HG03342 (cell line): Measurements from ENCODE around the gene LRRC26.
A peak's percentile ranks its signal among the peaks of the same experiment; 100 is the strongest.

Experiments used
- ATAC-seq: cut with Tn5 transposase; IDR thresholded peaks from one replicate; pipeline ENCODE4 v1.9.1; 2021; ENCODE audit warnings: mild to moderate bottlenecking, moderate library complexity; ENCODE audit not compliant: unreplicated experiment

The LRRC26 gene

DNA sequence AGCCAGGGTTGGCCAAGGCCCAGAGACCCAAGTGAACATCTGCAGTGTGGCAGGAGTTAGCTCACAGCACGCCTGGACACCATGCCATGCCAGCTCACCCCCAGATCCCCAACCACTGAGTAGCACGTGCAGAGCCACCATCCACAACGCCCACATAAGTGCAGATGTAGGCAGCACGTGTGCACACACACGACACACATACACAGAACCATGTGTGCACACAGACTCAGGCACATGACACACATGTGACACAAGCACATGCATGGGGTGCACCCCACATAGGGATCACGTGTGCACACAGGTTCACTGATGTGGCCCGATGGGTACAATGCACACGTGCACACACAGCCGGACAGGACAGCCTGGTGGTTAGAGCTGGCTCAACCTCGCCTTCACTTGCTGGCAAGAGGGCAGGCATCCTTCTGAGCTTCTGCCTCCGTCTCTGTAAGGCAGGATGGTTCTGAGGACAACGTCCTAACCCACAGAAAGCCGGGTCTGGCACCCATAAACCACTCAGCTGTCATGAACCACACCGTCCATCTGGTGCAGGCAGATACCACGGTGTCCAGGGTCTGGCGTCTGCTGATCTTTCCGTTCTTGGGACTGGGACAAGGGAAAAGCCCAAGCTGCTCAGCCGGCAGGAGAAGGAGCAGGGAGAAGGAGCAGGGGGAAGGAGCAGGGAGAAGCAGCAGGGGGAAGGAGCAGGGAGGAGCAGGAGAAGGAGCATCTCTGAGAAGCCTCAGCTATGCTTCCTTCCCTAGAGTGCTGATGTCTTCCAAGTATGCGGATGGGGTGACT is 12.0 kb downstream of the LRRC26 start:
- no peak for ATAC-seq

DNA sequence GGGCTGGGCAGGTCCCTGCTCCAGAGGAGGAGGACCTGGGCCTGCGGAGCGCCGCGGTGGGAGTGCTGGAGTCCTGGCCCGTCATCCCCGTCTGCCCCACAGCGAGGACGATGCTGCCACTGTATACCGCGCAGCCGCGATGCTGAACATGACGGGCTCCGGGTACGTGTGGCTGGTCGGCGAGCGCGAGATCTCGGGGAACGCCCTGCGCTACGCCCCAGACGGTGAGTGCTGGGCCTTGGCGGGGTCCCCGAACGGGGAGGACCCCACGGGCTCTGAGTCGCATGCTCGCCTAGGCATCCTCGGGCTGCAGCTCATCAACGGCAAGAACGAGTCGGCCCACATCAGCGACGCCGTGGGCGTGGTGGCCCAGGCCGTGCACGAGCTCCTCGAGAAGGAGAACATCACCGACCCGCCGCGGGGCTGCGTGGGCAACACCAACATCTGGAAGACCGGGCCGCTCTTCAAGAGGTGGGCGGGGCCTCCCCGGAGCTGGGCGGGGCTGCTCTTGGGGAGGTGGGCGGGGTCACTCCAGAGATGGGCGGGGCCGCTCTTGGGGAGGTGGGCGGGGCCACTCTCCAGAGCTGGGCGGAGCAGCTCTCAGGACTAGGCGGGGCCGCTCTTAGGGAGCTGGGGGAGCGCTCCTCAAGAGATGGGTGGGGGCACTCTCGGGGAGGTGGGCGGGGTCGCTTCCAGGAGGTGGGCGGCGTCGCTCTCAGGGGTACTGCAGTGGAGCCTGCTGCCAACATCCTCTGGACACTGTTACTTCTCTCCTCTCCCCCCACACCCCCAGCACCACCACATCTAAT is 13.1 kb downstream of the LRRC26 start:
- ATAC-seq: no peak

- no peak for ATAC-seq
Observed at GRCh38 chr9:137152844-137153405, 16.9 kb downstream of the LRRC26 start.

DNA sequence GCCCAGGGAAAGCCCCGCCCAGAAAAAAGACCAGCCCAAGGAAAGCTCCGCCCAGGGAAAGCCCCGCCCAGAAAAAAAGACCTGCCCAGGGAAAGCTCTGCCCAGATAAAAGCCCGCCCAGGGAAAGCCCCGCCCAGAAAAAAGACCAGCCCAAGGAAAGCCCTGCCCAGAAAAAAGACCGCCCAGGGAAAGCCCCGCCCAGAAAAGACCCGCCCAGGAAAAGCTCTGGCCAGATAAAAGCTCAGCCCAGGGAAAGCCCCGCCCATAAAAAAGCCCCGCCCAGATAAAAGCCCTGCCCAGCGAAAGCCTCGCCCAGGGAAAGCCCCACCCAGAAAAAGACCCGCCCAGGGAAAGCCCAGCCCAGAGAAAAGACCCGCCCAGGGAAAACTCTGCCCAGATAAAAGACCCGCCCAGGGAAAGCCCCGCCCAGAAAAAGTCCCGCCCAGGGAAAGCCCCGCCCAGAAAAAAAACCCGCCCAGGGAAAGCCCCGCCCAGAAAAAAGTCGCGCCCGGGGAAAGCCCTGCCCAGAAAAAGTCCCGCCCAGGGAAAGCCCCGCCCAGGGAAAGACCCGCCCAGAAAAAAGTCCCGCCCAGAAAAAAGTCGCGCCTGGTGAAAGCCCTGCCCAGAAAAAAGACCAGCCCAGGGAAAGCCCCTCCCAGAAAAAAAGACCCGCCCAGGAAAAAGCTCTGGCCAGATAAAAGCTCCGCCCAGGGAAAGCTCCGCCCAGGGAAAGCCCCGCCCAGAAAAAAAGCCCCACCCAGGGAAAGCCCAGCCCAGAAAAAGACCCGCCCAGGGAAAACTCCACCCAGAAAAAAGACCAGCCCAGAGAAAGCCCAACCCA is 19.0 kb downstream of the LRRC26 start:
- peak; percentile 42 for ATAC-seq

GRCh38 chr9:137149942-137150616 is 19.8 kb downstream of the LRRC26 start:
- peak; percentile 24 for ATAC-seq

DNA sequence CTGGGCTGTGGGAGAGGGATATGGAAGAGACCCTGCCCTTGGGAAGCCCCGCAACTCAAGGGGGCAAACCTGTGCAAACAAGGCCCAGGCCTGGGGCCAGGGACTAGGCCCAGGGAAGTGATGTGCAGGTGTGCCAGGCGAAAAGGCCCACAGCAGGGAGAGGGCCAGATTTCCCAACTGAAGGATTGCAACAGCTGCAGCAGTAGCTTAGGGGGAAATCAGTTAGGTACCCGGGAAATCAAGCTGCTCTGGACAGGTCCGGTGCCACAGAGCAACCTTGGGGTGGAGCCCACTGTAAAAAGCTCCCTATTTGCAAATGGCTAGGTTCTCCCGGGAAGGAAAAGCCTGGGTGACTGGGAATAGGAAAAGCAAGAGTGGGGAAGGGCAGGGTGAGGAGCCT is 20.5 kb downstream of the LRRC26 start:
- no peak for ATAC-seq

GRCh38 chr9:137148661-137149060 is 21.2 kb downstream of the LRRC26 start:
- ATAC-seq: no peak

GRCh38 chr9:137148242-137148641 is 21.6 kb downstream of the LRRC26 start:
- ATAC-seq: no peak

GRCh38 chr9:137147793-137148160 is 22.1 kb downstream of the LRRC26 start:
- ATAC-seq: no peak

DNA sequence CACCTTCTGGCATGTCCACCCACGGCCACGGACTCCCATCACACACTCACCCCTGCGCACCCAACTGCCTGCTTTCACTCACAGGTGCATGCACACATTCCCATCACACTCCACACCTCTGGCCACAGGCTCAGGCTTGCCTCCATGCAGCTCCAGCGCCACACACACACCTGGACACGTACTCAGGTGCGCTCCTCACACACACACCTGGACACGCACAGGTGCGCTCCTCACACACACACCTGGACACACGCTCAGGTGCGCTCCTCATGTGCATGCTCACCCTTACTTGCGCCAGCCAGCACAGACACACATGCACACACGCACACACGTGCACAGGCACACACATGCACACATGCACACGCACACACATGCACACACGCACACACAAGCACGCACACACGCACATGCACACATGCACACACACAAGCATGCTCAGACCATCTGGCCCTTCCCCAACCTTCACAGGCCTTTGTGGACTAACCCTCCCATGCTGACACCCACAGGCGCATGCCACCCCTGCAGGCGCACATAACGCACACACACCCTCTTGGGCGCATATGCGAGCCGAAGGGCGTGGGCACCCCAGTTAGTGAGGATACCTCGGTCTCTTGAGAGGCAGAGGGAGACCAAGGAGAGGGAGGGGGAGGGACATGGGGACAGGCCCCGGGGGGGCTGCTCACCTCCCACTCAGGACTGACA is 22.6 kb downstream of the LRRC26 start:
- no peak for ATAC-seq

DNA sequence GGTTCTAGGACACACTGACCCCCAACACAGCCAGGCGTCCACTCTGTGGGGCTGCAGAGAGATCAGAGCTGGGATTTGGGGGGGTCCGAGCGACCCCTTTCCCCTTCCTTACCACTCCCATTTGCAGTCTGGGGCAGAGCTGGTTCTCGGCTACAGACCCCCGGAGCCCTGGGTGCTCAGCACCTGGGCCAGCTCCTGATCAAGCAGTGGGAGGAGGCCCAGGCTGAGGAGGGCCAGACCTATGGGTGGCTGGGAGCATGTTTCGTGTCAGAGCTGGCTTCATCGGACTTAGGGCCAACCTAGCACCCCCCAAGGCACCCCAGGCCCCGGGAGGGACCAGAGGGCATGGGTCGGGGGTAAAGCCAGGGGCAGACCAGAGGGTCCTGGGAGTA is 23.3 kb downstream of the LRRC26 start:
- no peak for ATAC-seq

DNA sequence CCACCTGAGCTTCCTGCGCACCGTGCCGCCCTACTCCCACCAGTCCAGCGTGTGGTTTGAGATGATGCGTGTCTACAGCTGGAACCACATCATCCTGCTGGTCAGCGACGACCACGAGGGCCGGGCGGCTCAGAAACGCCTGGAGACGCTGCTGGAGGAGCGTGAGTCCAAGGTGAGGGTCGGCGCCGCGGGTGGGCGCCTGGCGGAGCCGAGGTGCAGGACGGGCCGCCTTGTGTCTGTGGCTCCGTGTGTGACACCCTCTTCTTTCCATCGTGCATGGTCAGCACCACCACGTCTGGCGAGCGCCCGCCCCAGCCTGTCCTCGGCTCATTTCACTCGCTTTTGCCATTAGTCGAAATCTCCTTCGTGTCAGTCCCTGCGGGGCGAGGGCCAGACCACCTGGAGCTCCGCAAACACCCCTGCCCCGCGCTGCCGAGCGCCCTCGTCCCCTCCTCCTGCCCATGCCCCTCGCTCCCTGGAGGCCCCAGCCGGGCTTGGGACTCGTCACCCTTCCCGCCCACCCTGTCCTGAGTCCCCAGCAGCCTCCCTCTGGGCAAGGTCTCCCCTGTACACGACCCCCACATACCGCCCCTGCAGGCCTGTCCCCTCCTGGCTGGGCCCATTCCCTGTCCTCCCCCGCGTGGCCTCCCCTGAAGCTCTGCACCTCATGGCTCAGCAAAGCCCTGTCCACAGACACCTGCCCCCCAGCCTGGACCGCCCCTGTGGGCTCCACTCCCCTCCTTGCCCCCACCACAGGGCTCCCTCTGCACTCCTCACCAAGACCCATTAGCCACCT is 23.9 kb downstream of the LRRC26 start:
- ATAC-seq: no peak

GRCh38 chr9:137143459-137143858 is 26.4 kb downstream of the LRRC26 start:
- no peak for ATAC-seq

DNA sequence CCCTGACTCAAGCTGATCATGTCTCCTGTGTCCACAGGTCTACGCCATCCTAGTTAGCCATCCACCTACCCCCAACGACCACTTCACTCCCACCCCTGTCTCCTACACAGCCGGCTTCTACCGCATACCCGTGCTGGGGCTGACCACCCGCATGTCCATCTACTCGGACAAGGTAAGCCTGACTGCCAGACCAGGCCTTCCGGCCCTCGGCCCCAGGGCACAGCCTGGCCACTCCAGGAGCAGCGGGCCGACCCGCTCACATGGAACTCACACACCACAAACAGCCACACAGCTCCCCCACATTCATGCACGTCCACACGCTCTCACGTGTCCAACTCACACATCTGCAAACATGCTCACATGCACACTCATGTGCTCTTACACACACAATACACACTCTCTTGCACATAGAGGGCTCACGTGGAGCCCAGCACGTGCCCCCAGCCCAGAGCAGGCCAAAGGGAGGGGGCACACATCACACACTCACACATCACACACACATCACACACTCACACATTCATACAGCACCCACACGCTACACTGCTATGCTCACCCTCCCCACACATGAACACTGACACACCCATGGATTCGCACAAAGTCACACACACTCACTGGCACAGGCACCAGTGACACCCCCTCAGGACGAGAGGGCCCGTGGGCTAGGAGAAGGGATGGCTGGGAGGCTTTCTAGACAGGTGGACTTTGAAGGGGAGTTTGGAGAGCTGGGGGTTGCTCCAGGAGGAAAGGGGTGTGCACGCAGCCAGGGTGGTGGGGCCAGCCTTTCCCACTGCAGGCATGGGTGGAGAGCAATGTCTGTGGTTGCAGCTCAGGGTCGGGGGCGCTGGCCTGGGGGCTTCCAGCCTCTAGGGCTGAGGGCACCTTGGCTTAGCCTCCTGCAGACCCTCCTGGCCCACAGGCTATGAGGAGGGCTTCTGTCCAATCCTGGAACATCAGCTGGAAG is 27.6 kb downstream of the LRRC26 start:
- ATAC-seq: no peak

DNA sequence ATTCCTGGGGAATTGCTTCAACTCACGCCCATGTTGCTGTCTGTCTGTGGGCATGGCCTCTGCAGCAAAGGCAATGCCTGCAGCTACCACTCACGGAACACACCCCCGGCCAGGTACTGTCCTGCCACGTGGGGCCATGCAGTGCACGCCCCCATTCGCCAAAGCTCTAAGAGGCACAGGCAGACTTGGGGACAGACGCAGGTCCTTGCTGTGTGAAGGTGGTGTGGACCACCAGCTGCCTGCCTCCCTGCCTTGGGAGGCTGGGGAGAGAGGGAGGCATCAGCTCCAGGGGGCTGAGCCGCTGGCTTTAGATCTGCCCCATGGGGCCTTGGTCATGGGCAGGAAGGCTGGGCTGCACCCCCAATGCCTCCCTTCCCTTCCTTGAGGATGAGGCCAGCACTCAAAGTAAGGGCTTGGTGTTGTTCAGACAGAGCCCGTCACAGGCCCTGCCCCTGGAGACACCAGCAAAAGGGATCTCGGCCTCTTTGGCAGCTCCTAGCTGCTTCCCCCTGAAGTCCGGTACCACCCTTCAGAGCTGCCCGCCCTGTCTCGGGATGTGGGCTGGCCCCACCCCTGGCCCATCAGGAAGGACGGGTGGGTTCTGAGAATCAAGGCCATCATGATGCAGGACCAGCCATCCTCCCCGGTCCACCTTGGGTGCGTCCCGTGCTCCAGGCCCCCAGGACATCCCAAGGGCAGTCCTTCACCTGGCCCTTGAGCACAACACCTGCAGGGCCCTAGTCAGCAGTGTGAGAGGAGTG is 28.6 kb downstream of the LRRC26 start:
- ATAC-seq: no peak

GRCh38 chr9:137140151-137141012 is 29.5 kb downstream of the LRRC26 start:
- no peak for ATAC-seq
